HG03097 (cell line): ENCODE measurements around the gene ZNF892.
"Not testable (repeated sequence)": the region's sequence is repeated elsewhere in the genome, so short reads cannot be mapped to it uniquely, and the experiment has no call there.

Source experiments
- ATAC-seq: cut with Tn5 transposase; IDR thresholded peaks from one replicate; pipeline ENCODE4 v1.9.1; 2021; ENCODE audit not compliant: unreplicated experiment, low FRiP score

The ZNF892 gene

GRCh38 chr2:95207111-95207961 is at the start of gene ZNF892:
Gene ZNF892 (plus strand): TSS chr2:95207521. CDS start chr2:95207816, 295 bp downstream.
- ATAC-seq = peak; percentile 96

GRCh38 chr2:95158441-95158840 is 48.9 kb upstream of the ZNF892 start:
- no peak for ATAC-seq

GRCh38 chr2:95158891-95159619 is 48.3 kb upstream of the ZNF892 start:
- ATAC-seq = peak; percentile 32

DNA sequence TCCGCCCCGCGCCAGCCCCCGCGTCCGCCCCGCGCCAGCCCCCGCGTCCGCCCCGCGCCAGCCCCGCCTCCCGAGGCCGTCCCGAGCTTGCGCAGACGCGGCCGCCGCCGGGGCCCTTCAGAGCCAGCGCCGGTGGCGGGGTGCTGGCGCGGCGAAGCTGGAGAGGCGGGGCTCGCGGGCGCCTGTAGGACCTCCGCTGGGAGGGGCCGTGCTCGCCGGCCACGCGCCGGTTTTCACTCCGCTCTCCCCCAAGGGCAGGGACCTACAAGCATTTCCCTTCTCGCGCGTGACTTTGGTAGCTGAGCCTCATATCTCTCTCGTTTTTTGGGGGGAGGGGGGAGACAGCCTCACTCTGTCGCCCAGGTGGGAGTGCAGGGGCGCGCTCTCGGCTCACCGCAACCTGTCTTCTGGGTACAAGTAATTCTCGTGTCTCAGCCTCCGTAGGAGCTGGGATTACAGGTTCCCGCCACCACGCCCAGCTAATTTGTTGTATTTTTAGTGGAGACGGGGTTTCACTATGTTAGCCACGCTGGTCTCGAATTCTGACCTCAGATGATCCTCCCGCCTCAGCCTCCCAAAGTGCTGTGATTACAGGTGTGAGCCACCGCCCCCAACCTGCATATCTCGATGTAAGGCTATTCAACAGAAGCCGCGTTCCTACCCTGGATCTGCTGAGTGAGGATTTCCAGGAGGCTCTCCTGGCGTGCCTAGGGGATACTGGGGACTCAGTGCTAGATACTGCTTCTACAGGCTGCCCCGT is 47.5 kb upstream of the ZNF892 start, which contains the start of gene ZNF514:
Gene ZNF514, minus strand, starts transcription at position 159 of the 760 bp plus-strand sequence. CDS start 6,595 bp downstream, outside the sequence.
- ATAC-seq = peak; percentile 80

DNA sequence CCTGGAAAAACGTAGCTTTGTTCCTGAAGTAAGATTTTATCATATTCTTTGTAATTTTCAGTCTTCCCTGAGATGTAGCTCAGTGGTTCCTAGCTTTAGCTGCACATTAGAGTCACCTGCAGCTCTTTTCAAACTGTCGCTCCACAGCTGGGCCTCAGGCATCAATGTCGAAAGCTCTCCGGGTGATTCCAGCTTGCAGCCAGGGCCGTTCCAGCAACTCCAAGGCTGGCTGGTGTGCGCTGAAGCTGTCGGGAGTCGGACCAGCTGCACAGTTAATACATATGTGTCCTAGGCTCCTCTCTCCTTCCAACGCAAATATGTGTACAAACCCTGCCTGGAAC is 42.3 kb upstream of the ZNF892 start:
- peak; percentile 8 for ATAC-seq

DNA sequence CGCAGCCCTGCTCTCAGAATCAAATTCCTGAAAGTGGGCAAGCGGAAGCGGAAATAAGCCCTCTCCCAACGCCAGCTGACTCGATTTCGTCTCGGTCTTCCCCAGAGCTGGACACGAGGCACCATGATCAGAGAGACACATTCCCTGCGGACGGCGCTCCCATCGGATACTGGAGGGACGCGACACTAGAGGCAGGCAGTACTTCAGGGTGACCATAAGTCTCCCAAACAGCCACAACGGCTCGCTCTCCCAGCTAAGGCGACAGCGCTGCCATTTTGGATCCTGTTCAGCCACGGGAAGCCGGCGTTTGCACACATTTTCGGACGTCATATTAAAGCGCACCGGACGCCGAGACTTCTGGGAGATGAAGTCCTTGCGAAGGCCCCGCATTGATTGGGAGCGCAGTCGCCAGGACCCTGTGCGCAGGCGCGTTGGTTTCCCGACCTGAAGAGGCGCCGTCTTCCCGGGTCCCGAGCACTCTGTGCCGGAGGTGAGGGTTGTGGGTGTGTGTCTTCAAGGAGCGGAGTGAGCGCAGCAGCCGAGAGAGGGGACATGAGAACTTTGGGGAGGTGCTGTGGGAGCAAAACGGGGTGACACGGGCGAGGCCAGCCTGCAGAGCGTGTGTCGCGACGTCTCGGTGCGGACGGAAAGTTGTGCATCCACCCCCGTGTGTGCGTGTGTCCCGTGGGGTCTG is 41.8 kb upstream of the ZNF892 start, which contains the start of gene ZNF2:
Gene ZNF2, plus strand, starts transcription at position 439 of the 694 bp plus-strand sequence. CDS start 10,418 bp downstream, outside the sequence.
- ATAC-seq = peak; percentile 91

GRCh38 chr2:95166065-95166763 is 41.1 kb upstream of the ZNF892 start:
- no peak for ATAC-seq

- ATAC-seq = no peak
Observed at GRCh38 chr2:95171902-95172301, 35.4 kb upstream of the ZNF892 start.

DNA sequence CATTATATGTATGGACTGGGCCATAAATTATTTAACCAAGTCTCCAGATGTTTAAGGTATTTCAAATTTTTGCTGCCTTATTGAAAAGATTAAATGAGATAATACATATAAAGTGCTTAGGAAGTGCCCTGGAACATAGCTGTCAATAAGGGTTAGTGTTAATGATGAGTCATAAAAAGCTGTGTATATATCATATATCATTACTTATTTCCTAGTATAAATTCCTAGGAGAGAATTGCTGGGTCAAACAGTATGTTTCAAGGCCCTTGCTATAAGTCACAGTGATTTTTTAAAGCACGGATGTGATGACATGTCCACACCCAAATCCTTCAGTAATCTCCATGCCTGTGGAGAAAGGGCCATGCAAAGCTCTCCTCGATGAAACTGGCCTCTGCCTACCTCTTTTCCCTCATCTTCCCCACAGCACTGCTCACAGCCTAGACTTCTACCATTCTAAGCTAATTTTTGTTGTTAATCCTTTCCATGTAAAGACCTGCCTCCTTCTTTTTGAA is 33.2 kb upstream of the ZNF892 start:
- no peak for ATAC-seq

- no peak for ATAC-seq
Observed at GRCh38 chr2:95179451-95179850, 27.9 kb upstream of the ZNF892 start.

- ATAC-seq = no peak
Observed at GRCh38 chr2:95181774-95182173, 25.5 kb upstream of the ZNF892 start.

GRCh38 chr2:95185197-95185596 is 22.1 kb upstream of the ZNF892 start:
- no peak for ATAC-seq

GRCh38 chr2:95185973-95186372 is 21.3 kb upstream of the ZNF892 start:
- no peak for ATAC-seq

DNA sequence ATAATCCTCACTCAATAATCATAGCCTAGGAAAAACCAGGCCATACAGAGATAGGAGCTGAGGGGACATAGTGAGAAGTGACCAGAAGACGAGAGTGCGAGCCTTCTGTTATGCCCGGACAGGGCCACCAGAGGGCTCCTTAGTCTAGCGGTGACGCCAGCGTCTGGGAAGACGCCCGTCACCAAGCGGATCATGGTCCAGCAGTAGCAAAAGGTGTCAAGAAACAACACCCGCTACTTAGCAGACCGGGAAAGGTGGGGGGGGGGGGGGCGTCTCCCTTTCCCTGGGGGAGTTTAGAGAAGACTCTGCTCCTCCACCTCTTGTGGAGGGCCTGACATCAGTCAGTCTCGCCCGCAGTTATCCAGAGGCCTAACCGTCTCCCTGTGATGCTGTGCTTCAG is 14.4 kb upstream of the ZNF892 start:
- not testable (repeated sequence) for ATAC-seq

GRCh38 chr2:95203911-95204310 is 3.4 kb upstream of the ZNF892 start:
- ATAC-seq = no peak

DNA sequence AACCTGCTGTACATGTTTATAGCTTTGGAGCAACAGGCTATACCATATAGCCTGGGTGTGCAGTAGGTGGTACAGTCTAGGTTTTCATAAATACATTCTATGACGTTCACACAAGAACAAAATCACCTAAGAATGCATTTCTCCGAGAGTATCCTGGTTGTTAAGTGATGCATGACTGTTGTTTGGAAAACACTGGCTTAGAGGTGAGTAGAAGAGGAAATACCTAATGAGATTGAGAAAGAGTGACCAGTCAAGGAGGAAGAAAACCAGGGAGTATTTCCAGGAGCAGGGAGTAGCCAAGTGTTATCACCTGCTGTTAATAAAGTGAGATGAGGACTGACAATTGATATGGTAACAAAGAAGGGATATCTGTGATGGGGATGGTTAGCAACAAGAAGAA is 2.9 kb upstream of the ZNF892 start:
- ATAC-seq = no peak

DNA sequence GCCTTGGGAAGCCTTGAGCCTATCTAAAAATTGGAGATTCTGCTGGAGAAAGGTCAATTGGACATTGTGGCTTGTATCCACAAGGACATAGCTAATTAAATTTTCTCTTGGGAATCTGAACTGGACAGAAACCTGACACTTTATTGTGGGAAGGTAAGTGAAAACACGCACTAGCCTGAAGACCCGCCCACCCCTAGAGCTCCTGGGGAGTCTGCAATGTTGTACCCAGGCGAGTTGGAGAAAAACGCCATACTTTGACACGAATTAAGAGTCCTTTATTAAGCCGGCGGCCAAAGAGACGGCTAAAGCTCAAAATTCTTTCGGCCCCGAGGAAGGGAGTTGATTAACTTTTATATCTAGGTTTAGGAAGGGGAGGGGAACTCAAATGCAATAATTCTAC is 1.2 kb upstream of the ZNF892 start:
- no peak for ATAC-seq

DNA sequence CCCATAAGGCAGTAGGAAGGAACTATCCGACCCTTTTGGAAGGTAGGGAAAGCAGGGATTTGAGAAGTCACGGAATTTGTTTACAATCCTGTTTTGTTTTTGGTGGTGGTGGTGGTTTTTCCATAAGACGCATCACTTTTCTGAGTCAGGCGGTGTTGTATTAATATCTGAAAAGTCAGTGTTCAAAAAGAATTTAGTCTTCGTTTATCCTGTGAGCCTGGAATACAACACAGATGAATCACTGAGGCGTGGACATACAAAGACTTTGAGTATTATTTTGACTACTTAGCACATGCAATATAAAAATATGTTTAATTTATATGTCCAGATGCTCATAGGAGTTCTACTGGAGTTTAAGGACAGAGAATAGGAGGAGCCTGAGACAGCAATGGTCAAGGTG is 785 bp downstream of the ZNF892 start:
- no peak for ATAC-seq

GRCh38 chr2:95215018-95215612 is 7.8 kb downstream of the ZNF892 start:
- ATAC-seq = no peak
